SKM-1 (cell line): ENCODE measurements around the gene LAMB1.
"Not testable (repeated sequence)": the region's sequence is repeated elsewhere in the genome, so short reads cannot be mapped to it uniquely, and the experiment has no call there.

ENCODE experiments used
- DNase-seq: peaks from one replicate; lab custom pipeline; 2025; ENCODE audit not compliant: unreplicated experiment; lab: John Stamatoyannopoulos, UW

The LAMB1 gene

GRCh38 chr7:108002726-108003598, at the start of gene LAMB1:
Gene LAMB1, minus strand, starts transcription at chr7:108003161. Its CDS starts 276 bp downstream, at chr7:108002885.
- no peak for DNase-seq

GRCh38 chr7:108051454-108051853, 48.5 kb upstream of the LAMB1 start:
- no peak for DNase-seq

GRCh38 chr7:108049962-108050361, 47.0 kb upstream of the LAMB1 start:
- DNase-seq, result no peak

GRCh38 chr7:108048422-108048821, 45.5 kb upstream of the LAMB1 start:
- no peak for DNase-seq

GRCh38 chr7:108046952-108047506, 44.1 kb upstream of the LAMB1 start:
- no peak for DNase-seq

GRCh38 chr7:108045669-108046068, 42.7 kb upstream of the LAMB1 start:
- no peak for DNase-seq

- no peak for DNase-seq
Observed at GRCh38 chr7:108045154-108045553, 42.2 kb upstream of the LAMB1 start.

- no peak for DNase-seq
Observed at GRCh38 chr7:108044345-108044744, 41.4 kb upstream of the LAMB1 start.

- DNase-seq, result no peak
Observed at GRCh38 chr7:108038986-108039385, 36.0 kb upstream of the LAMB1 start.

- no peak for DNase-seq
Observed at GRCh38 chr7:108037741-108038140, 34.8 kb upstream of the LAMB1 start.

GRCh38 chr7:108037140-108037539, 34.2 kb upstream of the LAMB1 start:
- DNase-seq, result no peak

GRCh38 chr7:108034586-108034985, 31.6 kb upstream of the LAMB1 start:
- DNase-seq, result no peak

GRCh38 chr7:108033776-108034497, 31.0 kb upstream of the LAMB1 start:
- DNase-seq, result no peak

- DNase-seq, result not testable (repeated sequence)
Observed at GRCh38 chr7:108033309-108033708, 30.3 kb upstream of the LAMB1 start.

- no peak for DNase-seq
Observed at GRCh38 chr7:108030516-108030915, 27.6 kb upstream of the LAMB1 start.

GRCh38 chr7:108029034-108029433, 26.1 kb upstream of the LAMB1 start:
- DNase-seq, result no peak

GRCh38 chr7:108028111-108028510, 25.1 kb upstream of the LAMB1 start:
- DNase-seq, result no peak

- DNase-seq, result no peak
Observed at GRCh38 chr7:108027239-108027638, 24.3 kb upstream of the LAMB1 start.

- DNase-seq, result no peak
Observed at GRCh38 chr7:108026647-108027046, 23.7 kb upstream of the LAMB1 start.

- DNase-seq, result peak; percentile 51
Observed at GRCh38 chr7:108026116-108026515, 23.2 kb upstream of the LAMB1 start.

GRCh38 chr7:108024538-108024937, 21.6 kb upstream of the LAMB1 start:
- DNase-seq, result no peak

- DNase-seq, result no peak
Observed at GRCh38 chr7:108020585-108020984, 17.6 kb upstream of the LAMB1 start.
